CD14-positive monocyte (primary cell): ENCODE measurements around the gene DCLRE1B. TPM values are rescaled to one million over a fixed set of nuclear protein-coding genes. Genes with fewer than 3 reads are reported as not detected.

Experiments
- DNase-seq, 3 donors: peaks; one replicate each; pipeline ENCODE4 v3.0.0-alpha.2; 2011 to 2022
- H2AFZ ChIP-seq: 2 replicates; pipeline ENCODE4 v1.6.0; 2012; ENCODE audit warnings: mild to moderate bottlenecking, low read depth, low read length, inconsistent platforms; ENCODE audit not compliant: insufficient read depth, poor library complexity, severe bottlenecking
- H3K27ac ChIP-seq, 2 donors: 1 replicate in 1 of 2; 2 replicates in 1 of 2; pipeline ENCODE4 v1.5.1; 2012 to 2013; ENCODE audit warnings: low read length in 2 of 2, control low read depth in 1 of 2, inconsistent platforms in 1 of 2, low read depth in 1 of 2, mild to moderate bottlenecking in 1 of 2
- H3K27me3 ChIP-seq, 2 donors: one replicate each; pipeline versions ENCODE4 v1.6.0 to v1.6.1; 2011 to 2013; ENCODE audit warnings: low read length in 2 of 2; ENCODE audit not compliant: control insufficient read depth in 2 of 2, insufficient read depth in 2 of 2
- H3K36me3 ChIP-seq, 2 donors: replicated peaks in 1 of 2; 1 replicate in 1 of 2; 2 replicates in 1 of 2; pipeline versions ENCODE4 v1.5.1 to v1.6.1; 2012 to 2013; ENCODE audit warnings: low read length in 2 of 2, control low read depth in 1 of 2, inconsistent platforms in 1 of 2, mild to moderate bottlenecking in 1 of 2; ENCODE audit not compliant: insufficient read depth in 2 of 2, control insufficient read depth in 1 of 2
- H3K4me1 ChIP-seq, 2 donors: 1 replicate in 1 of 2; 2 replicates in 1 of 2; pipeline versions ENCODE4 v1.5.1 to v1.6.1; 2012 to 2013; ENCODE audit warnings: low read length in 2 of 2, control low read depth in 1 of 2, inconsistent platforms in 1 of 2, mild to moderate bottlenecking in 1 of 2, moderate library complexity in 1 of 2; ENCODE audit not compliant: insufficient read depth in 2 of 2, control insufficient read depth in 1 of 2
- H3K4me2 ChIP-seq: replicated peaks from 2 replicates; pipeline ENCODE3; 2012; ENCODE audit warnings: low read length, moderate library complexity, mild to moderate bottlenecking; ENCODE audit not compliant: poor library complexity, severe bottlenecking; ENCODE audit errors: extremely low read depth
- H3K4me3 ChIP-seq, 3 experiments: fragments of 200-600 bp in 1 of 3; sonication (generic) in 1 of 3; replicated peaks in 1 of 3; 1 replicate in 2 of 3; 2 replicates in 1 of 3; pipeline ENCODE4 v1.5.1; 2011 to 2013; ENCODE audit warnings: low read length in 3 of 3, mild to moderate bottlenecking in 3 of 3, control low read depth in 2 of 3, low read depth in 2 of 3, inconsistent platforms in 1 of 3, moderate library complexity in 1 of 3
- H3K79me2 ChIP-seq: 2 replicates; pipeline ENCODE4 v1.6.0; 2012; ENCODE audit warnings: mild to moderate bottlenecking, control low read depth, inconsistent platforms, low read length, moderate library complexity; ENCODE audit not compliant: insufficient read depth
- H3K9ac ChIP-seq: 2 replicates; pipeline ENCODE4 v1.6.0; 2017; ENCODE audit warnings: low read length, mild to moderate bottlenecking; ENCODE audit not compliant: insufficient read depth, poor library complexity, severe bottlenecking
- H3K9me3 ChIP-seq, 2 donors: replicated peaks in 1 of 2; 1 replicate in 1 of 2; 2 replicates in 1 of 2; pipeline versions ENCODE4 v1.5.1 to v1.6.1; 2012 to 2013; ENCODE audit warnings: low read length in 2 of 2, control low read depth in 1 of 2; ENCODE audit not compliant: control insufficient read depth in 1 of 2, insufficient read depth in 1 of 2
- H4K20me1 ChIP-seq: 2 replicates; pipeline ENCODE4 v1.6.0; 2012; ENCODE audit warnings: mild to moderate bottlenecking, low read length, control low read depth, moderate library complexity; ENCODE audit not compliant: insufficient read depth
- H3K27ac Mint-ChIP-seq, 7 donors: one replicate each; pipeline ENCODE4 v1.8.0; 2020; ENCODE audit warnings: mild to moderate bottlenecking in 7 of 7, mixed read lengths in 7 of 7, moderate library complexity in 6 of 7, inconsistent platforms in 2 of 7
- H3K27me3 Mint-ChIP-seq, 3 donors: one replicate each; pipeline ENCODE4 v1.8.0; 2021 to 2022; ENCODE audit warnings: low read depth in 3 of 3, mild to moderate bottlenecking in 3 of 3, mixed read lengths in 3 of 3, moderate library complexity in 3 of 3, inconsistent platforms in 1 of 3
- H3K36me3 Mint-ChIP-seq, 2 donors: one replicate each; pipeline ENCODE4 v1.8.0; 2020; ENCODE audit warnings: mixed read lengths in 2 of 2, inconsistent platforms in 1 of 2, mild to moderate bottlenecking in 1 of 2
- H3K4me1 Mint-ChIP-seq: one replicate; pipeline ENCODE4 v1.8.0; 2020; ENCODE audit warnings: mild to moderate bottlenecking, mixed read lengths
- H3K4me3 Mint-ChIP-seq, 2 donors: one replicate each; pipeline ENCODE4 v1.8.0; 2020; ENCODE audit warnings: mild to moderate bottlenecking in 2 of 2, mixed read lengths in 2 of 2, moderate library complexity in 1 of 2
- H3K9me3 Mint-ChIP-seq, 7 donors: one replicate each; pipeline ENCODE4 v1.8.0; 2020 to 2022; ENCODE audit warnings: mixed read lengths in 7 of 7, mild to moderate bottlenecking in 6 of 7, moderate library complexity in 6 of 7, inconsistent platforms in 2 of 7
- WGBS: methylation state at CpG from one replicate; pipeline ENCODE4 v1.1.5; 2013; ENCODE audit warnings: missing lambda C conversion rate; ENCODE audit not compliant: insufficient coverage; 5-methylcytosine and 5-hydroxymethylcytosine counted together
- intact Hi-C, 2 donors: fragments of 100-400 bp; cut with micrococcal nuclease; formaldehyde crosslinking; loops; one replicate each; pipeline versions ENCODE4 v1.15.0 to v1.15.1; 2023
- polyA minus RNA-seq: library from RNA; depleted of rRNA, polyadenylated mRNA; stranded (reverse); fragments of >200 nt; gene quantifications from 2 replicates; pipeline ENCODE4 v1.2.3, GENCODE V29; 2012
- polyA plus RNA-seq, 3 donors: library from polyadenylated mRNA; depleted of rRNA in 1 of 3; unstranded in 2 of 3; stranded (reverse) in 1 of 3; fragments of 300-500 nt in 2 of 3; fragments of >200 nt in 1 of 3; fragmentation: Illumina TruSeq in 2 of 3; gene quantifications; 1 replicate in 2 of 3; 2 replicates in 1 of 3; pipeline ENCODE4 v1.2.3, GENCODE V29; 2012 to 2021
- total RNA-seq, 12 experiments: library from RNA in 1 of 12; stranded (reverse) in 1 of 12; fragments of 120-200 nt in 1 of 12; gene quantifications; one replicate each; pipeline ENCODE4 v1.2.4 and lab custom pipeline; 2013 to 2026; ENCODE audit warnings: mixed read lengths in 6 of 12, inconsistent platforms in 1 of 12
- TF ChIP-seq, protein P1 (sequence below): fragments of 200-600 bp; IDR thresholded peaks from one replicate; pipeline ENCODE4 v1.8.0; 2022; ENCODE audit warnings: antibody characterized with exemption, mild to moderate bottlenecking

The DCLRE1B gene
- total RNA-seq (2013): 8.8 TPM
- polyA plus RNA-seq (1 to 10 TPM; 3.0 to 5.7 (median 4.5) TPM), polyA minus RNA-seq (5.0 and 8.4 TPM in 2 replicates), total RNA-seq (lab: John Stamatoyannopoulos, UW) (4.9 to 17.5 (median 9.6) reads per million in 11 experiments)

- Mint-ChIP-seq H3K36me3 (peaks cover 24 to 47% of the 10 kb centered on the region in 2 donors), H3K27me3 (peaks cover 0 to 2% (median 0%) of the 10 kb centered on the region in 3 donors), H3K4me1 (peaks cover 66% of the 10 kb centered on the region), H3K9me3 (peaks cover 0 to 1% (median 0%) of the 10 kb centered on the region in 7 donors), H3K4me3 (peak within 1 kb of the TSS; percentile 95 to 97), H3K27ac (peak within 1 kb of the TSS; percentile 96 to 99 (median 99))
- Histone ChIP-seq H3K27me3 (no peaks in the 10 kb centered on the region), H3K9me3 (no peaks in the 10 kb centered on the region), H3K4me1 (peaks cover 33 to 52% of the 10 kb centered on the region in 2 donors), H3K79me2 (peaks cover 88% of the 10 kb centered on the region), H3K4me3 (peak within 1 kb of the TSS; percentile 84 to 96 (median 85)), H3K4me2 (peak within 1 kb of the TSS; percentile 83), H3K27ac (peak within 1 kb of the TSS; percentile 92 to 96), H3K36me3 (peaks cover 12 to 41% of the 10 kb centered on the region in 2 donors), H2AFZ (peak within 1 kb of the TSS; percentile 93), H3K9ac (peak within 1 kb of the TSS; percentile 79), H4K20me1 (no peaks in the 10 kb centered on the region)
- under 1% methylated on average over 61 of the region's 67 CpGs for WGBS
- TF ChIP-seq, protein P1, sequence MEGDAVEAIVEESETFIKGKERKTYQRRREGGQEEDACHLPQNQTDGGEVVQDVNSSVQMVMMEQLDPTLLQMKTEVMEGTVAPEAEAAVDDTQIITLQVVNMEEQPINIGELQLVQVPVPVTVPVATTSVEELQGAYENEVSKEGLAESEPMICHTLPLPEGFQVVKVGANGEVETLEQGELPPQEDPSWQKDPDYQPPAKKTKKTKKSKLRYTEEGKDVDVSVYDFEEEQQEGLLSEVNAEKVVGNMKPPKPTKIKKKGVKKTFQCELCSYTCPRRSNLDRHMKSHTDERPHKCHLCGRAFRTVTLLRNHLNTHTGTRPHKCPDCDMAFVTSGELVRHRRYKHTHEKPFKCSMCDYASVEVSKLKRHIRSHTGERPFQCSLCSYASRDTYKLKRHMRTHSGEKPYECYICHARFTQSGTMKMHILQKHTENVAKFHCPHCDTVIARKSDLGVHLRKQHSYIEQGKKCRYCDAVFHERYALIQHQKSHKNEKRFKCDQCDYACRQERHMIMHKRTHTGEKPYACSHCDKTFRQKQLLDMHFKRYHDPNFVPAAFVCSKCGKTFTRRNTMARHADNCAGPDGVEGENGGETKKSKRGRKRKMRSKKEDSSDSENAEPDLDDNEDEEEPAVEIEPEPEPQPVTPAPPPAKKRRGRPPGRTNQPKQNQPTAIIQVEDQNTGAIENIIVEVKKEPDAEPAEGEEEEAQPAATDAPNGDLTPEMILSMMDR: peak; percentile 67
- intact Hi-C loops: loop anchor here (1.0 to 5.0 kb wide), 8 partner anchors 24 to 92 kb away; partner anchors contain the start of genes HIPK1 (in 2 of the 2) and RSBN1 (in 1 of the 2)
- DNase-seq: peak; percentile 99 to 100 (median 100)
These were observed at the start of gene DCLRE1B, which contains the start of gene AP4B1 for GRCh38 chr1:113904674-113905434. Gene DCLRE1B (plus strand): TSS chr1:113905326. CDS start chr1:113905587, 261 bp downstream. Gene AP4B1 (minus strand): TSS chr1:113904799. CDS start chr1:113904717, 82 bp downstream.

- peak overlapping the region; percentile 64 to 88 (median 83) for H3K27ac Mint-ChIP-seq
- peak overlapping the region in 1 of 3 experiments; percentile 17 for H3K4me3 ChIP-seq
- no peaks in the 10 kb centered on the region for H3K27me3 ChIP-seq
- H3K9me3 ChIP-seq: no peaks in the 10 kb centered on the region
- H3K27me3 Mint-ChIP-seq: peaks cover 0 to 2% (median 0%) of the 10 kb centered on the region in 3 donors
- H3K4me1 Mint-ChIP-seq: peaks cover 65% of the 10 kb centered on the region
- peak in 2 of 3 donors; percentile 18 to 49 for DNase-seq
- H3K36me3 ChIP-seq: peaks cover 4 to 44% of the 10 kb centered on the region in 2 donors
- no peak overlapping the region for H3K4me3 Mint-ChIP-seq
- H3K4me1 ChIP-seq: peaks cover 57 to 65% of the 10 kb centered on the region in 2 donors
- peaks cover 29 to 43% of the 10 kb centered on the region in 2 donors for H3K36me3 Mint-ChIP-seq
- no peaks in the 10 kb centered on the region for H3K9me3 Mint-ChIP-seq
- no CpG with 5 or more reads among the region's 4 CpGs for WGBS
- no peak overlapping the region for H3K9ac ChIP-seq
- TF ChIP-seq, protein P1: no peak
- H2AFZ ChIP-seq: no peak overlapping the region
- no peaks in the 10 kb centered on the region for H4K20me1 ChIP-seq
- intact Hi-C loops: loop anchor here in 1 of 2 donors (5.0 kb wide), 1 partner anchor 51 kb away; the partner anchor contains the start of gene DCLRE1B
- no peak overlapping the region for H3K4me2 ChIP-seq
- peaks cover 41% of the 10 kb centered on the region for H3K79me2 ChIP-seq
- H3K27ac ChIP-seq: peak overlapping the region in 1 of 2 donors; percentile 73
These were observed 49.3 kb upstream of the DCLRE1B start for GRCh38 chr1:113855630-113856400.
